Kidney glomerular epithelial cell (primary cell): ENCODE data around the gene NRXN3.
A peak's percentile ranks its signal among the peaks of the same experiment; 100 is the strongest.
"Not testable (repeated sequence)": the region's sequence is repeated elsewhere in the genome, so short reads cannot be mapped to it uniquely, and the experiment has no call there.

Source experiments
- DNase-seq: peaks from one replicate; lab custom pipeline; 2025; lab: John Stamatoyannopoulos, UW

Gene NRXN3

DNA sequence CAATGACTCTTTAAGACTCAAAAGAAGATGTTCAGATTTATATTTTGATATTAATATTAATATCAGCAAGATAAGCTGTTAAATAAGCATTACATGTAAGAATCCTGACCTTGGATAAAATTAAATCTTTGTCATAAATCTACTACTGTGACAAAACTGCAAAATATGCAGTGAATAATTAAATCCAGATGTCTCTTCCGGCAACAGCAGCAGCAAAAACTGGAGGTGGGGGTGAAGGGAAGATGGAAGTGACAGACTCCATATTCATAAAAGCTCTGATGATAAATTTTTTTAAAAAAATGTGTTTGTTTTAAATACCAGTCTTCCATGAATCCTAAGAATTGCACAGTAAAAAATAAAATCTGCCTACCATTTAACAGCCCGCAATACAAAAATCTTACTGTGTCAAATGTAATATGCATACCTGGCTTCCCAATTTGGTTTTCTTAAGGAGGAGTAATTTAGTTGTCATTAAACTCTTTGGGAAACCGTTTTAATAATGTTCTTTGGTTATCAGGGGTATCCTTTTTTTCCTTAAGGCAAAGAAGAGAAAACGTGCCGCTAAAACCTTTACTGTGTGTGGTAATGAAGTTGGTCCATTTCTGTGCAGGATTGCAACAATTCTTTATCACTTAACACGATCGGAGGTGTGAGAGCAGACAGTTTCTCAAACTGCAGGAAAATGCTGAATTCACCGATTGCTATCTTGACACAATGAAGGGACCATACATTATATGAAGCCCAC lies 1562.9 kb downstream of the NRXN3 start:
- no peak for DNase-seq

DNA sequence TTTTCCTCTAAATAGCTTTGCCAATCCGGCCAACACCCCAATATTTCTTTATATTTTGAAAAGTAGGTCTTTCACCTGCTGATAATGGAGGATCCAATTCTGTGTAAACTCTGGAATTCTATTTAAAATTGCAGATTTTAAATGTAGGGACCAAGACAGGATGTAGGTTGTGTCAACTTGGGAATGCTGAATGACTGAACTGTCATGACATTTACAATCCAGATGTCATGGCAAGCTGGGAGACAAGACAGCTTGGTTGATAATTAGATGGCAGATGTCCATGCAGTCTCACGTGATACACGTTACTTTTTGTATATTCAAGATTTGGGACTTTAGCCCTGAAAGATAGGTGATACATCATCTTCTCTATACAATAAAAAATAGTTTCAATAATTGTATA lies 1564.0 kb downstream of the NRXN3 start:
- no peak for DNase-seq

DNA sequence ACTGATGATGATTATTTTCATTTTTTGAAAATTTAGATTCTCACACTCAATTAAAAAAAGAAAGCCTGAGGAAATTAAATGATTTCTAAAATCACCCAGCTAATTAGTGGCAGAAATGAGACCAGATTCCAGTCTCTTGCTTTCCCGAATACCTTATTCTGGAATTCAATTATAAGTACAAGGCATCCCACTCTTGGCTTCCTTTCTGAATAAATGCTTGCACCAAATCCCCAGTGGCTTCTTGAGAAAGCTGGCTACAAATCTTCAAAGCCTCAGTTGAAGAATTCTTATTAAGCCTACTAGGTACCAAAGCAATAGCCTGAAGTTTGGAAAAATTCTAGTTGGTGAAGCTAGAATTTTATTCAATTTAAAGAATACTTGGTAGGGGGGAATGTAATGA lies 1564.5 kb downstream of the NRXN3 start:
- no peak for DNase-seq

DNA sequence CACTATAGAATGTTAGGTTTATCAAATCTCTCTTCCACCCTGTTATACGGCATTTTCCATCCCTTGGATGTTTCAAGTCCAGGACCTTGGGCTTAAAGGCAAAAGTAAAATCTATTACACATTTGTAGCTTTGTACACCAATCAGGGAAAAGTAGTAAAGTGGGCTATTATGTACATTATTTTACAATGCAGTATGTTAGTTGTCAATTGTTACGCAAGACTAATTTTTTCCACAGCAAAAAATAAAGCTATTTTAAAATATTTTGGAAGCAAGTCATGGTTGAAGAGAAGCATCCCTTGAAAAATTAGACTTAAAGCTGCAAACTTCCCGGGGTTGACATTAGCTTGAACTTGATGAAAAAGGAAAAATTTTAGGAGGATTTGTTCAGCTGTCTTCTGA lies 1564.9 kb downstream of the NRXN3 start:
- no peak for DNase-seq

DNA sequence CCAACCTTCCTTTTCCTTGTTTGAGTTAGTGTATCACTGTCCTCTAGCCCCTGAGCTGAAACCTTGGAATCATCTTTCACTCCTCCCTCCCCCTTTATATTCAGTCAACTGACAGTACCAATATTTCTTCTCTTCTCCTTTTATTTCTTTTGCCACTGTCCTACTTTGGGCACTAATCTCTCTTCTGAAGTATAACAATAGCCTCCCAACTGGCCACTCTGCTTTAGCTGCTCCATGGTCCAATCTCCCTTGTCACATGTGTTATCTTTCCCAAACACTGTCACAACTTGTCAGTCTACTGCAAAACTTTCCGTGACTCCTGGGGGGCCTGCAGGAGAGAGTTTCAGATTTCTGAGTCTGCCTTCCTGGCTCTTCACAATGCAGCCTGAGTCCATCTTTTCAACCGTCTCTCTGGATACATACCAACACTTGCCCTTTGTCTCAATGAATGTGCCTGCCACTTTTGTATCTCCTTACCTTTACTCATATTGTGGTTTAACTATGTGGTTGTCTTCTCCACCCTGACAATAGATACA lies 1570.0 kb downstream of the NRXN3 start:
- no peak for DNase-seq

DNA sequence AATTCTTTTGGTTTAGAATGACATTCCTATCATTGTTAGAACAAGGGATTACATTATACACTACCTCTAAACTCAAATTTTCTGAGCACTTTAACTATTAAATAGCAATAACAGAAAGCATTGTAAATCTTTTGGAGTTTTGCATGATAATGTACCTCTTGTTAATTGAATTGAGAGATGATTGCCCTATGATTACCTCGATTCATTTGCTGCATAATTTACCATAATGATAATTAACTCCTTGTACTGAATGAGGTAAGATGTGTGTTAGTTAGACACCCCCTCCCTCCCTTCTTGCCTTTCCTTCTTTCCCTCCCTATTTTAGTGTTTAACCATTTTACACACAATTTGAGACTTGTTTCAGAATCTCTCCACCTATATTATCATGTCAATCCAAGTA lies 1572.0 kb downstream of the NRXN3 start:
- DNase-seq, result no peak

DNA sequence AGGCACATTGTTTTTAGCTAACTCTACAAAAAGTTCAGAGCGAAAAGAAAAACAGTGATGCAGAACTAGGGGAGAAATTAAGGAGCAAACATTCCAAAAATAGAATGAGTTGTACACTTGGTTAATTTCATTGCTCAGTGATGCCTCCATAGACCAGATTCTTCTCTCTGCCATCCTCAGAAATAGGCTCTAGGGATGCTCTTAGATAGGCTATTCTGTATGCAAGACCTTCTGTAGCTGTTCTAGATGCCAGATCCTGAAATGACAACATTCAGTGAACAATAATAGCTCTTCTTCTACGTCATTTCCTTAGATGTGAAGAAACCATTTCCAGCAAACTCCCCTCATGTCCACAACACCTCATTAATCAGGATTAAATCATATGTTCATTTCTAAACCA lies 1574.9 kb downstream of the NRXN3 start:
- DNase-seq, result no peak

DNA sequence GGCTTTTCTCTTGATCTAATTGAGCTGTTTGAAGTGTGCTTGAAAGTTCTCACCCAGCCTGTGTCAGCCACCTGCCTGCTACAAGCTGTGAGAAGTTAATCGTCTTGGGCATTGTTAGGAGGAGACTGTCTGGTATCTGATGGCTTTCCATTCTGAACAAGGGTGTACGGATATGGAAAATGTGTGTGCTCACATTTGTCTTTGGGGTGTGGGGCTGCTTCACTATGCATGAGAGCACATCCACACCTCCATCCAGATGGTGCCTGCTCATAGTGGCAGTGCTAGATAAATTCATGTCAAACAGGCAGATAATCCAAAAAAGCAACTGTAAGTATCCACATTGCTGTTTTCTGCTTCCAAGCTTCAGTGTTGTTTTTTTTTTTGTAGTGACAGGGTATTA lies 1578.9 kb downstream of the NRXN3 start:
- DNase-seq, result no peak

DNA sequence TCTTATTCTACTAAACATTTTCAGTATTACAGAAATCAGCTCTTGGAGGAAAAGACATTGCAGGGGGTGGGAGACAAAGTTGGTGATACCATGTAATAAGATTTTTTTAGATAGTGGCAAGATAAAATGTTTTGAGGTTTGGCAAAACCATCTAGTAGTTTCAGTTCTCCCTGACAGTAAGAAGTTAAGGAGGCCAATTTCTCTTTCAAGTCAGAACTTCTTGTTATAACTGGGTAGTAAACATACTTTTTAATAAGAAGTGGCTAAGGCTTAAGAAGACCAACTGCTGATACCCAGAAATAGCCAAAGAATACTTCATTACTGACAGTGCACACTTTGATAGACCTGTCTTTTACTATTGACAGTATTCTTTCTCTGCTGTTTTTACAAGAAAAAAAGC lies 1588.8 kb downstream of the NRXN3 start:
- DNase-seq, result no peak

DNA sequence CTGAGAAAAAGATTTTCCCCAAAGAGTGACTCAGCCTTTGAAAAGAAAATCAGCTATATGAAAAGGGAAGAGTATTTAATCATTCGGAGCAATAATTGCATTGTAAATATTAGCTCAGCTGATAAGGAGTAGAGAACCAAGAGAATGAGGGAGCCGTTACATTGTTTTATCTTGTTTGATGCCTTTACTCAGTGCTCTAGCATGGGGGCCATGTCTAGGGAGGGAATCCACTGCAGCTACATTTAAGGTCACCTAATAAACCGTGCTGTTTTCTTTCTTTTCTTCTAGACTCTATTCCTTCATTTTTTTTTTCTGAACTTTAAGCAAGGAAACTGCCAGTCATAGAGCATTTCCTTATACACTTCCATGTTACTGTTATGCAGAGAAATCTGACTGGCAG lies 1594.2 kb downstream of the NRXN3 start:
- DNase-seq, result no peak

DNA sequence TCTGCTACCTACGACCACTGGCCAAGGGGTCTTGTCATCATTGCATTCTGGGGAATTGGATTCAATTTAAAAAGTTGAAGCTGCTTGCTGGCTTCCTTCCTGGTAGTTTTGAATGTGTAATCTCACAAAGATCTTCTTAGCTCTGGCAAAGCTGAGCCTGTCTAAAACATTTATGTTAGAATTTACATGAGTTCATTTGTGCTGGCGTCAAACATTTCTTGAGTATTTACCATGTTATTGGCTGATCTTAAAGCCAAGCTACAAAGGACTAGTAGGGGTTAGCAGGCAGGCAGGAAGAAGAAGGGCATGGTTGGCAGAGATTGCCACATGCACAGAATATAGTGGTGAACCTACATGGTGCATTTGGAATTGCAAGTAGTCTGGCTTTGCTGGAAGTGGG lies 1596.3 kb downstream of the NRXN3 start:
- no peak for DNase-seq

DNA sequence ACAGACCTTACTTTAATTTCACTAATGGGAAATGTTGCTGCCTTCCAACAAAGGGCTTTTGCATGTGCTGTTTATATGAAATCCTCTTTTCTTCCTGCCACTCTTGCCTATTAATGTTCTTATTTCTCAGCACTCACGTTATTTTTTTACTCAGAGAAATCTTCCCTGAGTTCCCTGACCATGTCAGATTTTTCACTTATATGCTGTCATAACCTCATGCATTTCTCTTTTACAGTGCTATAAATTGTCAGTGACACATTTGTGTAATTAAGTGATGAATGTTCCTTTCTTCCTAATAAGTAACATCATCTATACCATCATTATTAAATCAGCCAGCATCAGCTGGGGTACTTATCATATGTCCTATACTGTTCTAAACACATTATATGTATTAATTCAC lies 1597.1 kb downstream of the NRXN3 start:
- DNase-seq, result no peak

DNA sequence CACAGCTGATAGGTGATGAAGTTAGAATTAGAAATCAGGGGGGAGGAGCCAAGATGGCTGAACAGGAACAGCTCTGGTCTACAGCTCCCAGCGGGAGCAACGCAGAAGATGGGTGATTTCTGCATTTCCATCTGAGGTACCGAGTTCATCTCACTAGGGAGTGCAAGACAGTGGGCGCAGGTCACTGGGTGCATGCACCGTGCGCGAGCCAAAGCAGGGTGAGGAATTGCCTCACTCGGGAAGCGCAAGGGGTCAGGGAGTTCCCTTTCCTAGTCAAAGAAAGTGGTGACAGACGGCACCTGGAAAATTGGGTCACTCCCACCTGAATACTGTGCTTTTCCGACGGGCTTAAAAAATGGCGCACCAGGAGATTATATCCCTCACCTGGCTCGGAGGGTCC lies 1597.5 kb downstream of the NRXN3 start:
- not testable (repeated sequence) for DNase-seq

DNA sequence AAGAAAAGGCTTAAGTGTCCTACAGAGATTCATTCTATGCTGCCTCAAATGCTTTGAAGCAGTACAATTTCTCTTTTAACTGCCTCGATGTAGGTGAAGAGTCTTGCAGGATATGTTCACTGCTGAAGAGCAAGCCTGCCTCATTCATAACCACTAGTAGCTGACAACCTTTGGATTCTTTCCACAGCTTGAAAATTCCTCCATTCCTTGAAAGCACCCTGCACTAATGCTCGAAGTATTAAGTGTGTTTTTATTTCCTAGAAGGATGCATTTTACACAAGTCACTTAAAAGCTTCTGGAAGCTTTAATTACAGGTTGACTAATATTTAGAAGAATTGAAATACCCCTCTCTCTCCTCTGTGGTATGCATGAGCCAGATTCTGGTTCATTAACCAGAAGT lies 1611.7 kb downstream of the NRXN3 start:
- peak; percentile 59 for DNase-seq

DNA sequence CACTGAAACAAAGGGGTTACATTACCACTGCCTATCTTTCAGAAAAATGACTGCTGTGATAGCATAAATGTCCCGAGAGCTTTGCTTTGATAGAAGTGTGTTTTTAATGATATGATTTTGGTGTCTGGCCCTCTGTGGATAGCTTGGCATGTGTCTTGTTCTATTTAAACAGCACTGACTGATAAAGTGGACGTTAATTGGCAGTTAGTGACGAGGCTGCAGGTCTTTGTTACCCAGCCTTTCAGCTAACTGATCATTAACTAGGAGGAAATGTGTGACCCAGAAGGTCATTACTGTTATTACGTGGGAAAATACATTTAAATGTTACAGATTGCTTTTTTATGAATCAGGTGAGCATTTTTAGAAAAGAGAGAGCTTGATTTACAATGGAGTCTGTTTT lies 1612.9 kb downstream of the NRXN3 start:
- DNase-seq, result no peak

DNA sequence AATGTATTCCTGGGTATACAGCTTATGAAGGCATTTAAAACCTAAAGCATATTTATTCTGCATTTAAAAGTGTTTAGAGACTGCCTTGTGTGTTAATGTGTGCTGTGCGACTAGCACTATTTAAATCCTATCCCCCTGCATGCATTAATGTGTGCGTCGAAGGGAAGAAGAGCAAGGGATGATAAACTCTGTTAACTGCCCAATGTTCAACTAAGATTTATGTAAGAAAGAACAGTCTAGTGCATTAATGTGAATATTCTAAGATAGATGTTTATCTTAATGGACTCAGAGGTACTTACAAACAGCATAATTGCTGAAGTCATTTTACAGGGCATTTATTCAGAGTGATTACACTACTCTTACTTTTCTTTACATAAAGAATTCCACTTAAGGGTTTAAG lies 1616.3 kb downstream of the NRXN3 start:
- no peak for DNase-seq

DNA sequence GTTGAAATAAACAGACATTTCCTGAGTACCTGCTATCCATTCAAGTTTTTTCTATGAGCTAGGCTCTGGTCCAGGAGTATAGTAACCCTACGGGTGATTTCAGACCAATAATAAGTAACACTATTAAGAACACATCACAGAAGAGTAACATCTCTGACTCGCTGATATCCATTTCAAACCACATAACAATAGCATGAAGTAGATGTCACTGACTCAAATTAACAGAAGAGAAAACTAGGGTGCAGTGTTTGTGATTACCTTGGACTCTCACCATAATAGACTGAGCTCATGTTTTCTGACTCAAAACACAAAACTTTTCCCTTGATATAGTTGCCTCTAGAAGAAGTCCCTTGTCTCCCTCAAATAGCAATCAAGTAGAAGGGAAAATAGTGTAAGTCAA lies 1618.2 kb downstream of the NRXN3 start:
- peak; percentile 8 for DNase-seq

DNA sequence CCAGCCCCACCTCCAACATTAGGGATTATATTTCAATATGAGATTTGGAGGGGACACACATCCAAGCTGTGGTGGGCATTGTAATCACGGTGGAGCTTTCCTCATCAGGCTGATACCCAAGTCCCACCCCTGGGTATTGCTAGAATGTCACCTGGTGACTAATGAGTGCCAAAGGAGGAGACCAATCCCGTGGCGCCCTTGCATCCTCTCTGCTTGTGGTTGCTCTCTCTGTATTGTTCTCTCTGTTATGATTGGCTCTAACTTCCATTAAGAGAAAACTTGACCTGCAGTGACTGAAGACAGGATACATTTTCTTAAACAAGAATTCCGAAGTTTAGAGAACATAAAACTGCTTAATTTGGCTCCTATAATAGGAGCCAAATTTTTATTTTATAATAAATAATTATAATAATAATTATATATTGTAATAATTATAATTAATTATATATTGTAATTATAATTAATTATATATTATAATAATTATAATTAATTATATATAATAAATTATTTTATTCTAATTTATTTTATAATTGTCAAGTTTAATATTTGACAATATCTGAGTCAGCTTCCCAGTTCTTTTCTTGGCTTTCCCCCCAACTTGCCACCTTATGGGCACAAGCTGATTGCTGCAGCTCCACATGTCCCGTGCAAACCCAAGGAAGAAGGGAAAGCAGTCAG lies 1621.0 kb downstream of the NRXN3 start:
- DNase-seq, result no peak

DNA sequence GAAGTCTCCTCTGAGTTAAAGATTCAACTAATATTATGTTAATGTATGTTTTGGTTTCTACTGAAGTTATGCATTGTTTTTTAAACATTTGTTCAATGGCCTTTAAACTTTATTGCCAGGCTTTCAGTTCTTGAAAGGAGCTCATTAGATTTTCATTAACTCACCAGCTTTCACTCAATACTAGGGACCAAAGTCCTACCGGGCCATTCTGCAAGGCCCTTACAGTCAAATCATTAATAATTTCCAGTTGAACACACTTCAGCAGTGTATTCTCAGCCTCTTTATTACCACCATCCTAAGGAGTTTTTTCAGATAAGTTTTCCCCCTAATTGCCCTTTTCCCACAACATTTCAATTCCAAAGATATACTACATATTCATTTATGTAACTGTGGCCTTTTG lies 1631.9 kb downstream of the NRXN3 start:
- DNase-seq, result no peak

DNA sequence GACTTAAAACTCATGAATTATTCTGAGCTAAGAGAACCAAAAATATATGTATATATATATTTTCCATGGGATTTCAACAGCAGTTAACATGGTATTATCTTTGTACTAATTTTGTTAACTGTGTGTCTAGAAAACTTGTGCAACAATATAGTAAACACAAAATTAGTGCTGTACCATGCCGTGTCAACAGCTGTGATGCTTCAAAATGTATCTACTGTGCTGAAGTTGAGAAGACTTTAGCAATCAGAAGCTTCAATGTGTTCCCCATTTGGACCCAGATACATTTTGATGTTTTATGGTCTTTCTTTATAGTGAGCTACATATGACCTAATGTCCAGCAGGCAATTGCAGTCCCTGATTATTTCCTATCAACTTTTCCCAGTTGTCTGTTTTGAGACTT lies 1635.5 kb downstream of the NRXN3 start:
- DNase-seq, result no peak

DNA sequence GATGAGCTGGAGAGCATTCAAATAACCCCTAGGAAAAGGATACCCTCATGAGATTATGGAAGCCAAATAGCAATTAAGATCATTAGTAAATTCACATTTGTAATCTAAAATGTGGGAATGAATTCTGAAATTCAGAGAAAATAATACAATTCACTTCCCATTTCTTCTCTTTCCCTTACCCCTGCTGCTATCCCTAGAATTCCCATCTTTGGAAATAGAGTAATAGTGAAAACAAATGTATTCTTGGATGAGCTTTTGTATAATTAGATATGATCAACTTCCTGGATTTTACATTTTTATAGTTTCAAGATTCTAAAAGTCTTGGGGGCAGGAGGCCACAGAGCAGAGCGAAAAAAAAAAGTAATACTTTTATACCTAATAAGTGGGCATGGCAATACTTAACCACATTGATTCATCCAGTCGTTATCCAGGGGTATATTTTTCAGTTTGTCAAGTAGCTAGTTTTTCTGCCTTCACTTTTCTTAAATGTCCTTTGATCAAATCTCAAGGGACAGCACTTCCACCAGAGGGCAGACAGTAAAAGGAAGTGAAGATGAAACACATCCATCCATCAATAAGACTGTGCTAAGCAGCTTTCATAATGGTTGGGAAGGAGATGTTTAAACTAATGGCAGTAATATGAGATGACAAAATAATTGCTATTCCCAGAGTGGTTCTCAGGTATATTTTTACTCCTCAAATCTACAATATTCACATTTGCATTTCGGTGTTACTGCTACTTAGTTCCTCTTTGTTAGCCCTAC lies 1639.9 kb downstream of the NRXN3 start:
- DNase-seq, result no peak

DNA sequence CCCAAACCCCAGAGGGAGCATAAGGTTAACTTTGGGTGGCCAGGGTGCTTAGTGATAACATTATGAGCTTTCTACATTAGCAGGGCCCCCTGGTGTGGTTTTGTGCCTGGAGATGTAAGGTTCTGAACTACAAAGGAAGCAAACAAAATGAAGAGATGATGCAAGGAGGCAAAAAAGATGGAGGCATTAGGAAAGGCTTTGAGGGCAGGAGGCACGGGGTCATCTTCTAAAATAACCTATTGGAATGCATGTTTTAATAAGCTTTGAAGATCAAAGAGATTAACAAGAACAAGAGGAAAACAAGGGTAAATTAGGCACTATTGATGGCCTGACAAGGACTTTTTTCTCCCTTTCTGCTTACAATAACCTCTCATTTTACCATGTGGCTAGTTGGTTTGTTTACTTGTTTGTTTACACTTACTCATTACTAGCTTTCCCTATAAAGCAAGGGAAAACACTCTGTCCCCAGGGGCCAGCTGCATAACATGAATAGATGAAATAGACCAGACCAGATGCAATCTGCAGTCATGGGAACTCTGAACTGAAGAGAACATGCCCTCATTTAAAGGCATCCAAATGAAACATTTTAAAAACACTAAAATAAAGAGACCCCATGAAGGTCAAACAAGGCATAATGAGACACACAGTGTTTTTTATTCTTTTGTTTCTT lies 1650.8 kb downstream of the NRXN3 start:
- DNase-seq, result no peak
